Ascending aorta (tissue), 2 donors: ENCODE measurements around the gene NCS1. TPM values are rescaled to one million over a fixed set of nuclear protein-coding genes. Genes with fewer than 3 reads are reported as not detected.

Experiments used
- DNase-seq, 2 donors: peaks; one replicate each; pipeline ENCODE4 v3.0.0-alpha.2; 2019; ENCODE audit warnings: low spot score in 2 of 2
- H3K27ac ChIP-seq, 2 donors: fragments of 200-600 bp; sonication (generic); one replicate each; pipeline ENCODE4 v1.5.1; 2016 to 2017; ENCODE audit warnings: mild to moderate bottlenecking in 1 of 2
- H3K27me3 ChIP-seq: fragments of 200-600 bp; sonication (generic); one replicate; pipeline ENCODE4 v1.5.1; 2017
- H3K36me3 ChIP-seq, 2 donors: fragments of 200-600 bp; sonication (generic); one replicate each; pipeline ENCODE4 v1.5.1; 2016
- H3K4me1 ChIP-seq, 2 donors: fragments of 200-600 bp; sonication (generic); one replicate each; pipeline ENCODE4 v1.5.1; 2016 to 2017; ENCODE audit warnings: mild to moderate bottlenecking in 1 of 2
- H3K4me3 ChIP-seq, 2 donors: fragments of 200-600 bp; sonication (generic); one replicate each; pipeline ENCODE4 v1.5.1; 2016 to 2017; ENCODE audit warnings: mild to moderate bottlenecking in 1 of 2
- H3K9me3 ChIP-seq, 2 donors: fragments of 200-600 bp; sonication (generic); one replicate each; pipeline ENCODE4 v1.5.1; 2016
- CTCF ChIP-seq, 3 experiments: fragments of 200-600 bp in 2 of 3; fragments of 450-650 bp in 1 of 3; sonication (generic) in 2 of 3; IDR thresholded peaks; one replicate each; pipeline ENCODE4 v1.5.1; 2016 to 2019; ENCODE audit warnings: antibody characterized with exemption in 3 of 3, mild to moderate bottlenecking in 1 of 3, moderate library complexity in 1 of 3
- intact Hi-C: fragments of 100-400 bp; cut with DNase I; formaldehyde crosslinking; loops from one replicate; pipeline ENCODE4 v1.15.1; 2023
- total RNA-seq: library from RNA; depleted of rRNA; stranded (reverse); fragments of >200 nt; gene quantifications from one replicate; pipeline ENCODE4 v1.1.0, GENCODE V29; 2016

NCS1 gene
- total RNA-seq, 1 donor from 2014 or later, result 34.7 TPM

- peak; percentile 31 to 77 for DNase-seq
- Histone ChIP-seq H3K9me3 (no peaks in the 10 kb centered on the region), H3K27ac (peak overlapping the region; percentile 46 to 64), H3K4me3 (no peak overlapping the region), H3K4me1 (no peaks in the 10 kb centered on the region), H3K27me3 (no peaks in the 10 kb centered on the region), H3K36me3 (peaks cover 42 to 66% of the 10 kb centered on the region in 2 donors)
- TF ChIP-seq CTCF (IDR thresholded peaks at IDR 0.05), result no peak
- intact Hi-C loops, result no loop called here
These were observed 43.3 kb upstream of the NCS1 start for GRCh38 chr9:130128733-130129431.

GRCh38 chr9:130129432-130130061, 42.7 kb upstream of the NCS1 start:
- no peaks in the 10 kb centered on the region for H3K4me1 ChIP-seq
- H3K27me3 ChIP-seq, result no peaks in the 10 kb centered on the region
- H3K4me3 ChIP-seq, result no peak overlapping the region
- intact Hi-C loops, result no loop called here
- TF ChIP-seq CTCF (IDR thresholded peaks at IDR 0.05), result no peak
- H3K27ac ChIP-seq, result peak overlapping the region; percentile 46 to 64
- no peaks in the 10 kb centered on the region for H3K9me3 ChIP-seq
- no peak for DNase-seq
- H3K36me3 ChIP-seq, result peaks cover 39 to 69% of the 10 kb centered on the region in 2 donors

DNA sequence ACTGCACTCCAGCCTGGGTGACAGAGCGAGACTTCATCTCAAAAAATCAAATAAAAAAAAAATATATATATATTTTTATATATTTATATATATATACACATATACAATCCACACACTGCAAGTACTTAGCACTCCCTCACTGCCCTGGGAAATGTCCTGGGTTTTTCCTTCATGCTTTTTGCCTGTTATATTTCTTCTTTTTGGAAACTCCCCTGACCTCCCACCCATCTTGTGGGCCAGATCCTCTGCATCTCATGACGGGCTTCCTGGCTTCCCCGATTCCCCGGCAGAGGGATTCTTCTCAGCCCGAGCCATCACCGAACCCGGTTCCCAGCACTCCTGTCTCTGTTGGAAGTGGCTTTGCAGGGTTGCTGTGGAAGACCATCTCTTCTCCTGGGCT, 39.5 kb upstream of the NCS1 start:
- intact Hi-C loops, result no loop called here

GRCh38 chr9:130137081-130137640, 35.0 kb upstream of the NCS1 start:
- H3K36me3 ChIP-seq, result peaks cover 3 to 43% of the 10 kb centered on the region in 2 donors
- no peaks in the 10 kb centered on the region for H3K9me3 ChIP-seq
- DNase-seq, result no peak
- no peaks in the 10 kb centered on the region for H3K27me3 ChIP-seq
- H3K4me3 ChIP-seq, result no peak overlapping the region
- intact Hi-C loops, result no loop called here
- H3K4me1 ChIP-seq, result peaks cover 0 to 7% of the 10 kb centered on the region in 2 donors
- peak overlapping the region in 1 of 2 donors; percentile 64 for H3K27ac ChIP-seq
- TF ChIP-seq CTCF (IDR thresholded peaks at IDR 0.05), result no peak

More for the DNA sequence above, 39.5 kb upstream of the NCS1 start:
- peaks cover 27 to 81% of the 10 kb centered on the region in 2 donors for H3K36me3 ChIP-seq
- no peaks in the 10 kb centered on the region for H3K4me1 ChIP-seq
- no peaks in the 10 kb centered on the region for H3K9me3 ChIP-seq
- TF ChIP-seq CTCF (IDR thresholded peaks at IDR 0.05), result no peak
- H3K27ac ChIP-seq, result no peak overlapping the region
- no peaks in the 10 kb centered on the region for H3K27me3 ChIP-seq
- DNase-seq, result no peak
- H3K4me3 ChIP-seq, result no peak overlapping the region

DNA sequence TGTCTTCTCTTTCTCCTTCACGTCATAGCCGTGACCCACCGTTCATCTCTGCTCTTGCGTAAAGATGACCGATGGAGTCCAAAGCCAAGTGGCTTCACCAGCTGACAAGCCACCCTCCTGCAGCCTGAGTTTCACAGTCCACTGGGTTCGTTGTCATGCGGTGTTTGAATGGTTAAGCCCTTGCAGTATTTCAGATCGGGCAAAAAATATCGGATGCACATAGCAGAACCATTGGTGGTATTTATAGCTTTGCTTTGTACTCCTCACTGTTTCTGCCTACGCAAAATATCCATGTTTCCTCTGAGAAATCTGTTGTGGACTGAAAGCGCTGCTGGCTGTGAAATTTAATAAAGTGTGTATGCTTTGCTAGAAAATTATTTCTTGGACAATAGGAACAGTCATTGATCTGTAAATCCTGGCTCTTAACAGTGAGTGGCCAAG, 34.5 kb upstream of the NCS1 start:
- TF ChIP-seq CTCF (IDR thresholded peaks at IDR 0.05), result no peak
- Histone ChIP-seq H3K4me3 (no peak overlapping the region), H3K27ac (peak overlapping the region; percentile 39 to 64), H3K36me3 (peaks cover 3 to 39% of the 10 kb centered on the region in 2 donors), H3K4me1 (peaks cover 0 to 7% of the 10 kb centered on the region in 2 donors), H3K9me3 (no peaks in the 10 kb centered on the region), H3K27me3 (no peaks in the 10 kb centered on the region)
- DNase-seq, result no peak
- intact Hi-C loops, result no loop called here
